K562 (cell line): ENCODE results near the gene LRRC3. TPM values are rescaled to one million over a fixed set of nuclear protein-coding genes. Genes with fewer than 3 reads are reported as not detected.

Experiments used
- ATAC-seq: fragments of 200-7000 bp; cut with Tn5 transposase; 3 replicates; pipeline ENCODE4 v1.9.1; 2020; ENCODE audit warnings: moderate library complexity
- BruUV-seq: library from RNA; stranded (reverse); fragments of 400-500 nt; replicated peaks from 2 replicates; lab custom pipeline; 2021; lab: Mats Ljungman, UMichigan
- CTCF ChIA-PET: fragments of 300-600 bp; formaldehyde crosslinking; extraction: SDS; loops from one replicate; lab custom pipeline; 2021; ENCODE audit warnings: low intra/inter-chr PET ratio; lab: Yijun Ruan, JAX
- POLR2A ChIA-PET: fragments of 300-600, 350-650 bp; sonication (Branson Sonifier 250); formaldehyde crosslinking; extraction: SDS; loops from one replicate; lab custom pipeline; 2021; ENCODE audit warnings: antibody characterized with exemption, inconsistent platforms; lab: Yijun Ruan, JAX
- DNase-seq, 4 experiments: peaks; one replicate each; pipeline versions ENCODE4 v3.0.0 to v3.0.0-alpha.2; 2011 to 2018; ENCODE audit warnings: low spot score in 3 of 4, mixed read lengths in 3 of 4; ENCODE audit errors: extremely low read depth in 1 of 4
- FAIRE-seq: peaks from 2 replicates; lab custom pipeline; 2011; peaks lifted over from hg19 to GRCh38; lab: Jason Lieb, UNC
- H2AFZ ChIP-seq: 2 replicates; pipeline ENCODE4 v1.6.0; 2011; ENCODE audit warnings: low read depth, low read length, control low read depth, inconsistent platforms
- H3K27ac ChIP-seq: fragments of 200-600 bp; 3 replicates; pipeline ENCODE4 v1.8.0; 2011; ENCODE audit warnings: low read depth, mild to moderate bottlenecking, control low read depth, inconsistent platforms, low read length, moderate library complexity, mixed read lengths; ENCODE audit errors: extremely low read depth
- H3K27me3 ChIP-seq, 2 experiments: fragments of 300-600 bp in 1 of 2; 2 replicates in 1 of 2; 3 replicates in 1 of 2; pipeline versions ENCODE4 v1.6.0 to v1.8.0; 2011; ENCODE audit warnings: inconsistent platforms in 2 of 2, low read length in 2 of 2, mild to moderate bottlenecking in 1 of 2, mixed read lengths in 1 of 2, moderate library complexity in 1 of 2; ENCODE audit not compliant: control insufficient read depth in 2 of 2, insufficient read depth in 2 of 2
- H3K36me3 ChIP-seq: fragments of 300-600 bp; 3 replicates; pipeline ENCODE4 v1.8.0; 2011; ENCODE audit warnings: mild to moderate bottlenecking, low read length, inconsistent platforms; ENCODE audit not compliant: control insufficient read depth, insufficient read depth
- H3K4me1 ChIP-seq, 2 experiments: fragments of 200-600 bp in 1 of 2; replicated peaks in 1 of 2; 2 replicates in 1 of 2; 3 replicates in 1 of 2; pipeline versions ENCODE4 v1.5.1 to v1.8.0; 2011; ENCODE audit warnings: inconsistent platforms in 2 of 2, low read length in 2 of 2, mild to moderate bottlenecking in 1 of 2, mixed read lengths in 1 of 2, moderate library complexity in 1 of 2; ENCODE audit not compliant: control insufficient read depth in 2 of 2, insufficient read depth in 2 of 2
- H3K4me2 ChIP-seq: 2 replicates; pipeline ENCODE4 v1.6.1; 2011; ENCODE audit warnings: low read length, control low read depth, inconsistent platforms, mixed read lengths; ENCODE audit not compliant: insufficient read depth
- H3K4me3 ChIP-seq: fragments of 200-600 bp; sonication (generic), shearing (Covaris generic); 2 replicates; pipeline ENCODE4 v1.5.1; 2016; ENCODE audit warnings: control low read depth, inconsistent platforms
- H3K79me2 ChIP-seq: fragments of 200-600 bp; 3 replicates; pipeline ENCODE4 v1.8.0; 2011; ENCODE audit warnings: low read length, inconsistent platforms; ENCODE audit not compliant: control insufficient read depth, insufficient read depth
- H3K9ac ChIP-seq, 2 experiments: 2 replicates each; pipeline versions ENCODE4 v1.6.0 to v1.6.1; 2011; ENCODE audit warnings: low read depth in 2 of 2, low read length in 2 of 2, control low read depth in 1 of 2, inconsistent platforms in 1 of 2, mild to moderate bottlenecking in 1 of 2, mixed read lengths in 1 of 2; ENCODE audit not compliant: insufficient read depth in 1 of 2
- H3K9me1 ChIP-seq: one replicate; pipeline ENCODE4 v1.6.0; 2011; ENCODE audit warnings: inconsistent platforms, mild to moderate bottlenecking, low read length, moderate library complexity; ENCODE audit not compliant: control insufficient read depth, insufficient read depth
- H3K9me3 ChIP-seq: replicated peaks from 2 replicates; pipeline ENCODE4 v1.5.1; 2011; ENCODE audit warnings: low read depth, low read length, inconsistent platforms; ENCODE audit not compliant: control insufficient read depth, insufficient read depth
- H4K20me1 ChIP-seq: replicated peaks from 2 replicates; pipeline ENCODE4 v1.6.1; 2011; ENCODE audit warnings: low read length, inconsistent platforms, mixed read lengths; ENCODE audit not compliant: control insufficient read depth, insufficient read depth
- FOXK2 ChIP-seq, 2 experiments: fragments of 450-650 bp; IDR thresholded peaks in 1 of 2; conservative IDR thresholded peaks in 1 of 2; 2 replicates each; pipeline ENCODE4 v1.6.1; 2016; ENCODE audit warnings: low read depth in 2 of 2, mild to moderate bottlenecking in 1 of 2
- HDAC6 ChIP-seq: IDR thresholded peaks from 2 replicates; pipeline ENCODE4 v1.6.1; 2012; ENCODE audit warnings: low read depth, mild to moderate bottlenecking, control low read depth, inconsistent platforms, low read length, moderate library complexity
- HNRNPLL ChIP-seq: fragments of 200-400 bp; formaldehyde crosslinking; IDR thresholded peaks from 2 replicates; pipeline ENCODE4 v1.6.1; 2017; ENCODE audit warnings: low read length, low read depth, mild to moderate bottlenecking; ENCODE audit not compliant: poor library complexity, severe bottlenecking
- MEF2D ChIP-seq: conservative IDR thresholded peaks from 2 replicates; pipeline ENCODE4 v1.6.1; 2016; ENCODE audit warnings: low read depth, missing genetic modification characterization, missing compliant biosample characterization
- PRMT5 ChIP-seq: sonication (generic); formaldehyde crosslinking; IDR thresholded peaks from 2 replicates; pipeline ENCODE4 v1.5.0; 2020; ENCODE audit warnings: missing genetic modification reagents
- ZNF717 ChIP-seq: fragments of 250-450 bp; sonication (Bioruptor Pico); IDR thresholded peaks from 2 replicates; pipeline ENCODE4 v1.5.0; 2021
- WGBS: fragments of 100-300 bp; shearing (Covaris generic); methylation state at CpG from one replicate; pipeline ENCODE4 v1.1.6; 2016; ENCODE audit warnings: low coverage, mixed read lengths; ENCODE audit not compliant: insufficient coverage; ENCODE audit errors: missing lambda C conversion rate; 5-methylcytosine and 5-hydroxymethylcytosine counted together
- in situ Hi-C: fragments of 300-500 bp; cut with MboI; formaldehyde crosslinking; loops from 4 replicates; pipeline ENCODE4 v1.15.0; 2018; ENCODE audit warnings: inconsistent platforms, mixed read lengths
- intact Hi-C: fragments of 100-400 bp; cut with micrococcal nuclease; formaldehyde crosslinking; loops from 2 replicates; pipeline ENCODE4 v1.14.2; 2022
- polyA plus RNA-seq, 8 experiments: library from polyadenylated mRNA; depleted of rRNA in 4 of 8; stranded (reverse) in 5 of 8; unstranded in 3 of 8; fragments of >200 nt; fragmentation: Nextera tagmentation in 2 of 8; fragmentation: Illumina TruSeq in 1 of 8; extraction: Ambion mirVana in 2 of 8; extraction: Trizol in 1 of 8; gene quantifications; 2 replicates each; pipeline versions ENCODE4 v1.2.1 to v1.2.3, GENCODE V29; 2011 to 2014; ENCODE audit warnings: inconsistent platforms in 1 of 8, missing spikeins in 1 of 8
- total RNA-seq, 7 experiments: library from RNA; depleted of rRNA in 6 of 7; stranded (reverse); fragments of >200 nt in 6 of 7; fragmentation: Illumina TruSeq in 2 of 7; extraction: Trizol in 2 of 7; gene quantifications; 2 replicates each; pipeline versions ENCODE4 v1.2.1 to v1.2.3, GENCODE V29; 2011 to 2021; ENCODE audit warnings: low replicate concordance in 1 of 7
- TF ChIP-seq, protein P1 (sequence below): fragments of 450-650 bp; IDR thresholded peaks from 2 replicates; pipeline ENCODE4 v1.6.1; 2017; ENCODE audit warnings: antibody characterized with exemption
- TF ChIP-seq, protein P2 (sequence below), 3 experiments: IDR thresholded peaks in 2 of 3; conservative IDR thresholded peaks in 1 of 3; 2 replicates each; pipeline ENCODE4 v1.5.1; 2011 to 2012; ENCODE audit warnings: low read length in 3 of 3, mild to moderate bottlenecking in 3 of 3, control low read depth in 2 of 3, improper control_type of control experiment in 1 of 3, inconsistent platforms in 1 of 3, low read depth in 1 of 3, mixed read lengths in 1 of 3, moderate library complexity in 1 of 3; ENCODE audit not compliant: insufficient read depth in 2 of 3

LRRC3 gene
- total and polyA plus RNA-seq, 9 of the 15 experiments (the other 6 are each of a cell fraction or from before 2014, with no cell fraction given), result 0.04 TPM; not detected in 7

DNA sequence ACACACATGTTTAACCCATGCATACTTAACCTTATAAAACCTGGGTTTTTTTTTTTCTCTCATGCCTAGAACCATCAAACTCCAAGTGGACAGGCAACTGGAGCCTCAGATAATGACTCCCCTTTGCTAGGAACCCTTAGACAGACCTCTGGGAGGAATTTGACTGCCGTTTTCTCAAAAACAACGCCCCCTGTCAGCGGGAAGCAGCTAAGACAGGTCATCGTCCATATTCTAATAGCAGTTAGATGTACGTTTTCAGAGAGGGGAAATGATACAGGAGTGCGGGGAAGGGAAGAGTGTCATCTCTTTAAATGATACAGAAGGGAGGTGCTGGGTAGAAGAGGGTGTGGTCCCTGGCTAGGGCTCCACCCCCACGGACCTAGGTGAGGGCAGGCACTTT is 34.7 kb downstream of the LRRC3 start:
- ChIA-PET CTCF (interaction anchor here (0.7 kb wide), 1 partner anchor 267 kb away, joined by 3 read pairs; no protein-coding TSS in a partner anchor), POLR2A (interaction anchor here (0.6 kb wide), 2 partner anchors 110 to 331 kb away, joined by 3 read pairs; no protein-coding TSS in a partner anchor)
- no peaks in the 10 kb centered on the region for H3K9me3 ChIP-seq
- H3K79me2 ChIP-seq, result no peaks in the 10 kb centered on the region
- no TSS peak for BruUV-seq
- no peak overlapping the region for H3K4me3 ChIP-seq
- H3K4me2 ChIP-seq, result no peak overlapping the region
- H3K9ac ChIP-seq, result no peak overlapping the region
- TF ChIP-seq ZNF717 (CRISPR knock-in tag) (no peak), MEF2D (no peak), PRMT5 (CRISPR knock-in tag) (no peak), HNRNPLL (no peak), HDAC6 (no peak), FOXK2 (conservative IDR thresholded peaks at IDR 0.05 in 1 of 2, IDR thresholded peaks at IDR 0.05 in 1 of 2; ENCODE audit: low read depth in 2 of 2) (no peak)
- TF ChIP-seq, protein P1, sequence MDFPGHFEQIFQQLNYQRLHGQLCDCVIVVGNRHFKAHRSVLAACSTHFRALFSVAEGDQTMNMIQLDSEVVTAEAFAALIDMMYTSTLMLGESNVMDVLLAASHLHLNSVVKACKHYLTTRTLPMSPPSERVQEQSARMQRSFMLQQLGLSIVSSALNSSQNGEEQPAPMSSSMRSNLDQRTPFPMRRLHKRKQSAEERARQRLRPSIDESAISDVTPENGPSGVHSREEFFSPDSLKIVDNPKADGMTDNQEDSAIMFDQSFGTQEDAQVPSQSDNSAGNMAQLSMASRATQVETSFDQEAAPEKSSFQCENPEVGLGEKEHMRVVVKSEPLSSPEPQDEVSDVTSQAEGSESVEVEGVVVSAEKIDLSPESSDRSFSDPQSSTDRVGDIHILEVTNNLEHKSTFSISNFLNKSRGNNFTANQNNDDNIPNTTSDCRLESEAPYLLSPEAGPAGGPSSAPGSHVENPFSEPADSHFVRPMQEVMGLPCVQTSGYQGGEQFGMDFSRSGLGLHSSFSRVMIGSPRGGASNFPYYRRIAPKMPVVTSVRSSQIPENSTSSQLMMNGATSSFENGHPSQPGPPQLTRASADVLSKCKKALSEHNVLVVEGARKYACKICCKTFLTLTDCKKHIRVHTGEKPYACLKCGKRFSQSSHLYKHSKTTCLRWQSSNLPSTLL, result 0 out of 2 replicates have a peak, but pooled peaks have one; percentile 46
- TF ChIP-seq, protein P2, sequence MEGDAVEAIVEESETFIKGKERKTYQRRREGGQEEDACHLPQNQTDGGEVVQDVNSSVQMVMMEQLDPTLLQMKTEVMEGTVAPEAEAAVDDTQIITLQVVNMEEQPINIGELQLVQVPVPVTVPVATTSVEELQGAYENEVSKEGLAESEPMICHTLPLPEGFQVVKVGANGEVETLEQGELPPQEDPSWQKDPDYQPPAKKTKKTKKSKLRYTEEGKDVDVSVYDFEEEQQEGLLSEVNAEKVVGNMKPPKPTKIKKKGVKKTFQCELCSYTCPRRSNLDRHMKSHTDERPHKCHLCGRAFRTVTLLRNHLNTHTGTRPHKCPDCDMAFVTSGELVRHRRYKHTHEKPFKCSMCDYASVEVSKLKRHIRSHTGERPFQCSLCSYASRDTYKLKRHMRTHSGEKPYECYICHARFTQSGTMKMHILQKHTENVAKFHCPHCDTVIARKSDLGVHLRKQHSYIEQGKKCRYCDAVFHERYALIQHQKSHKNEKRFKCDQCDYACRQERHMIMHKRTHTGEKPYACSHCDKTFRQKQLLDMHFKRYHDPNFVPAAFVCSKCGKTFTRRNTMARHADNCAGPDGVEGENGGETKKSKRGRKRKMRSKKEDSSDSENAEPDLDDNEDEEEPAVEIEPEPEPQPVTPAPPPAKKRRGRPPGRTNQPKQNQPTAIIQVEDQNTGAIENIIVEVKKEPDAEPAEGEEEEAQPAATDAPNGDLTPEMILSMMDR (IDR thresholded peaks at IDR 0.05 in 2 of 3, conservative IDR thresholded peaks at IDR 0.05 in 1 of 3; ENCODE audit: insufficient read depth in 2 of 3, low read depth in 1 of 3, low read length in 3 of 3), result peak; percentile 33 to 45 (median 34); a peak in 3 of 6 replicates
- in situ Hi-C loops (no loop called here), intact Hi-C loops (no loop called here)
- H3K27me3 ChIP-seq, result peaks cover 18 to 55% of the 10 kb centered on the region in 2 experiments; a peak in 4 of 5 replicates
- H3K27ac ChIP-seq, result no peak overlapping the region
- H3K9me1 ChIP-seq, result no peaks in the 10 kb centered on the region
- DNase-seq (peak in 3 of 4 experiments; percentile 25 to 41 (median 35)), ATAC-seq (peak; percentile 31; the same call in 1 of the 3 replicates), FAIRE-seq (peak; percentile 70)
- peaks cover 0 to 7% of the 10 kb centered on the region in 2 experiments; a peak in 2 of 5 replicates for H3K4me1 ChIP-seq
- 1% methylated on average over 7 of the region's 7 CpGs for whole genome bisulfite sequencing
- no peak overlapping the region for H2AFZ ChIP-seq
- H3K36me3 ChIP-seq, result no peaks in the 10 kb centered on the region
- no peaks in the 10 kb centered on the region for H4K20me1 ChIP-seq
